HL-60/S4 treated with retinoic acid at 250 ng/mL for 4 days and 3 days (cell line): ENCODE results near the gene BACH2.

ENCODE experiments used
- in situ Hi-C: fragments of 300-500 bp; cut with MboI; formaldehyde crosslinking; loops from 2 replicates; pipeline ENCODE4 v1.7.0; 2022; ENCODE audit warnings: low sequenced_read_pairs

BACH2 gene

DNA sequence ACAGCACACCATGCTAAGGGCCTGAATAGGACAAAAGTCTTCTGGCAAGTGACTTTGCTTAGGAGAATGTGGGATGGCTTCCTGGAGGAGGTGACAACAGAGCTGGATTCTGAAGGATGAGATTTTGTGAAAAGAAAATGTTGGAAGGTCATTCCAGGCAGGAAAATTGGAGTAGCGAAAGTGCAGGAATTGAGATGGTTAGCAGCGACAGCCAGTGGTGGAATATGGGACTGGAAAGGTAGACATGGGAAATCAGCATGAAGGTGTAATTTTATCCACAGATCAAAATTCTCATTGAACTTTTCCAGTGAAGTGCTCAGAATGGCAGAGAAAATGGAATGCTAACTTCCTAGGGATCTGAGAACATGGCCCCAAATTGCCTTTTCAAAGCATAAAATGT lies 5.7 kb upstream of the BACH2 start:
- in situ Hi-C loops: no loop called here

DNA sequence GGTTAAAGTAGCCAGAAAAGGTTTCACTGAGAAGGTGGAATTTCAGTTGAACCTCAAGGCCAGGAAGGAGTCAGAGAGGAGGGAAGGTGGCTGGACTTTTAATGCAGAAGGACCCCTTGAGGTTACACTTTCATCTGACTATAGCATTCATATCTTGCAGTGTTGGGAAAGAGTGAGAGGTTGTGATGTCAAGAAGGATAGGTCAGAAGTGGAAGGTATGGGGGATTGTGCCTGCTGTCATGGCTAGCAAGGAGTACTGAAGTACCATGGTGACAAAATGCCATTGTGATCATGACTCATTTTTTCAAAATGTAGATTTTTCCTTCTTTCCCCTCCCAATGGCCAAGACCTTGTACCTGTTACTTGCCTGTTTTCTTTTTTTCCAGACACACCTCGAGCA lies 5.2 kb upstream of the BACH2 start:
- in situ Hi-C loops: no loop called here

DNA sequence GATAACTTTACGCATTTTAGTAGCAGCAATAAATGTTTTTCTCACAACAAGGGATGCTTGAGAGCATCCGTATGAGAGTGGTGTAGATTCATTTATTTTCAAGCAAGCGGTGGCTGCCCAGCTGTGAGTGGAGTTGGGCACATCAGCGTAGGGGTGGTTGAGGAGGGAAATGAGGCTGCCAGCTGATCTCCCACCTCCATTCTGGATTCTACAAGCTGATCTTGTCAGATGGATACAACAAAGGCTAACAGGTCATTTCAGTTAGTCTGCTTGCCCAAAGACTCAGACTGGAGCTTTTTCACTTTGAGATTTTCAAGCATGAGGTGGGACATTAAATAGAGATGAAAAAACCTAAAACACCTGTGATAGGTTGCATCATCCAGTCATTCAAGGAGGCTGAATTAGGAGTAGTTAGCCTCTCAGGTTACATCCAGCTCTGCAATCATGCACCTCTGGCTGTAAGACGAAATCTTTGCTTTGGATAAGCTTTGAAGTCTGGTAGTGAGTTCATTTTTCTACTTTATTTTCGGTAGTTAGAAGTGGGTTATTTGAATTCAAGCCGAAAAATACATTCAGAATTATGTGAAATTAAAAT lies 1.9 kb upstream of the BACH2 start:
- in situ Hi-C loops: no loop called here

DNA sequence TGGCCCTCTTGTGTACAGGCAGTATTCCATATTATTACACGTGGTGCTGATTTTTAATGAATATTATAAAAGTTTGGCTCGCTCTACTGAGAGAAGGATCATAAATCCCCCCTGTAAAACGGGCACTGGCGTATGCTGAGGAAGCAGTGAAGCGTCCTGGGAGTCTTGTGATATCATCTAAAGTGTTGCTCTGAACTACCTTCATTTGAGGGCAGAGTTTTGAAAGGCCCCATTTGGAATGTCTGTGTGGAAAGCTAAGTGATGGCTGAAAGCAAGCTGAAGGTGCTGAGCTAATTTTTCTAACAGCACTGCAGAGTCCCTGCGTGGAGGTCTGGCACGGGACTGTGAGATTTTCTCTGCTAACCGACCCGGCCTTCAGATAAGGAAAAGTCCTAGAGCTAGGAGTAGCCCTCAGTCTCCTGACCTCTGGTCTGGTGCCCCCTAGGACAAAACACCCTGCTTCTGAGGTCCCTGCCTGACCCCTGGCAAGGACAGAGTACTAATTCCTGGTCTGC lies 1.3 kb upstream of the BACH2 start:
- in situ Hi-C loops: no loop called here

DNA sequence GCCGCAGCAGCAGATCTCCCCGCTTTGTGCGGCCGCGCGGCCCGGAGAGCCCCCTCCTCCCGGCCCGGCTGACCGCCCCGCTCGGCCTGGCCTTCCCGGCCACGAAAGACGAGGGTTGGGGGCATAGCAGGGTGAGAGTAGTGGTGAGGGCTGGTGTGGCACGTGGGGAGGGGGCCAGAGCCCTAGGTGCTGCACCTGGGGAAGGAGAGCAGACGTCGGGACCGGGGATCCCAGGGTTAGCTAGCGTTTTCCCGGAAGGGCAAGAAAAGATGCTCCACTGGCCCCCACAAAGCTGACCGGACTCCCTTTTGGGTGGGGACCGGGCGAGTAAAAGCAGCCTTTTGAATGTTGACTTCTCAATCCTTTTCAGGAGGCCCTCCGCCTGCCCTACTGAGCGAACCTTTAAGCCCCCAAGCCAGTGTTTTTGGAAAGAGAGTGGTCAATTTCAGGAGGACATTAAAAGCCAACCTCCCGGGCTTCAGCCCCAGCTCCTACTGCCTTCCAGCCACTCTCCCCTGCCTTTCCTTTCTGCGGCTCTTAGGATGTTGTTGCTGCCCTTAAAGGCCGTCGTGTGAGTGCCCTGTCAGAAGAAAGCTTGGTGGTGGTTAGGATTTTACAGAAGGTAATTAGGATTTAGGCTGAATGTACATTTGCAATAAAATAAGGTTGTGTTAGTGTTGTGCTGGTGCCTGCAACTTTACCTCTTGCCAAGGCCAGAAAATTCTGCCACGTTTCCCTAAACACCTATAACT lies 648 bp upstream of the BACH2 start:
- in situ Hi-C loops: no loop called here

DNA sequence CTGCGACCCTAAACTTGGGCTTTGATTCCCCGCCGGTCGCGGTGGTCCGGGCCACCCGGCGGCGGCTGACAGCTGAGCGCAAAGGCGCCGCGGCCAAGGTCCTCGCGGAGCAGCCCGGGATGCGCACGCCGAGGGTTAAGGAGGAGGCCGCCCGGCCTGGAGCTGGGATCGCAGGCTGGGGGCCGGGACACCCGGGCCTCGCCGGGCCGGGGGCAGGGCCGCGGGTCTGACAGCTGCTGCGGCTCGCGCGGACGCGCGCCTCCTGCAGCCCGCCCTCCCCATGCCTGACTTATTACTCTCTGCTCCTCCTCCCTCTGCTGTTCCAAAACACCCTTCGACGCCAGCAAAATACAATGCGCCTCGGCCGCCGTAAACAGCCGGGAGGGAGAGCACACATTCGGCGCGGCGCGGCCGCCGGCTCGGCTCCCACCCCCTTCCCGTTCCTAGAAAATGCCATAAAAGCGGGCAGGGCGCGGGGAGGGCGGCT lies 746 bp downstream of the BACH2 start:
- in situ Hi-C loops: no loop called here

DNA sequence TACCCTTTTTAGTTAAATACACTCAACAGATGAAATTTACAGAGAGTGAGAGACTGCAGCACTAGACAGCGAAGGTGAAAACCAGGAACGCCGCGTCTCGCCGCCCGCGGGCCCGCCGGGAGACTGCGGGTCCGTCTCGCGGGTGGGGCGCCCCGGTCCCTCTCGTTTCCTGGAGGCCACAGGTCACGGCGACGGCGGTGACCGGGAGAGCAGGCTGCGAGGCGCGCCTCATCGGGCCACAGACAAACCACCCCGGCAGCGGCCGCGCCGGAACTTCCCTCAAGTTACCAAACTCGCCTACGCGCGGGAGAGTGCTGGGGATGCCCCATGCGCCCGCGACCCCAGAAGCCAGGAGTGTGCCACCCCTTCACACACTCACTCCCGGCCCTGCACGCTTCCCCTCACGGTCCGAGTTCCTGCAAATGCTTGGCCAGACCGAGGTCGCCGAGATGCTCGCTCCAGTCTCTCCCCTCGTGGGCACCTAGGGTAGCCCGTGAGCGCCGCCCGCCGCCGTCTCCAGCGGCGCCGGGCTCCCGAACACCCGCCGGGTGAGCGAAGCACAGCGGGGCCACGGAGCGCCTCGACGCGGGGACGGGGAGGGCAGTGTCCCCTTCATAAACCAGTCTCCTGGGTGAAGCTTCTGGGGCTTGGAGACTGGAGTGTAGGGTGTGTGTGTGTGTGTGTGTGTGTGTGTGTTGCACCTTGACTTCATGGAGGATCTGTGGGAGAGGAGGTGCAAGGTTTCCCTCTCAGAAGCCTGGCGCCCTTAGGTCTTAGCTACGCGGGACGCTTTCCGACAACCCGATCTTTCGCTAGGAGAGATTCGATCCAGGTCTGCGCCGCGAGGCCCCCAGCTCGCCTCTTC lies 1.4 kb downstream of the BACH2 start:
- in situ Hi-C loops: no loop called here

DNA sequence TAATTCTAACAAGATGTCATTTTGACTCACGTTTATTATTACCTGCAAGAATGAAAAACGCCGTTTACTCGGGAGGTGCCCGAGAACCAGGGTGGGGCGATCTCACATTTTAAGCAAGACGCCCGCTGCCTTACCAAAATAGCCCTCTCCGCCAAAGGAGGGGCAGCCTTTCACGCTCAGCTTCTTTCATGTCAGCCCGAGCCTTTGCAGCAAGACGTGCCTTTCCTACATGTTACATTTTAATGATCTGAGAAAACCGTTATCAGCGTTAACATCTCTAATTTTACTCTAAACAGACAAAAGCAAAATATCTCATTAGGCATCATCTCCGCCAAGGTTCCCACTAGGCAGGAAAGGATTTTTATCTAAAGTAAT lies 2.0 kb downstream of the BACH2 start:
- in situ Hi-C loops: no loop called here

DNA sequence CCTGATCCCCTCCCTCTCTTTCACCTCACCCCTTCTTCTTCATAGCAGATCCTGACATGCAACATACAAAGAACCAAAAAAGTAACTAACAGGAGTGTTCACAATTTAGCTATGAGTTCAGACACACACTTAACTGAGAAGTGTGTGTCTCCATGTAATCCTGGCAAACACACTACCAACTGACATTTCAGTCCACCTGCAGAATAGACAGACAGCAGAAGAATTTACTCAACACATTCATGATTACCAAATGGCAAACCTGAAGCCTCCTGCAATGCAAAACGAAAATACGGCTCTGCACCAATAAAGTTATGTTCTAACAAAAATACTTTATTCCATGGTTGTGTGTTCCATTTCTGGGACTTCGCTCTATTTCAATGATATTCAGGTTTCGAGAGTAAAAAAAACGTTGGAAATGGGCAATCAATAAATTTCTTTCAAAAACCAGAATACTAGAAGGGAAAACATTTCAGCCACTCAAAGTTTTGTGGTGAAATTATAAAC lies 2.6 kb downstream of the BACH2 start:
- in situ Hi-C loops: no loop called here

DNA sequence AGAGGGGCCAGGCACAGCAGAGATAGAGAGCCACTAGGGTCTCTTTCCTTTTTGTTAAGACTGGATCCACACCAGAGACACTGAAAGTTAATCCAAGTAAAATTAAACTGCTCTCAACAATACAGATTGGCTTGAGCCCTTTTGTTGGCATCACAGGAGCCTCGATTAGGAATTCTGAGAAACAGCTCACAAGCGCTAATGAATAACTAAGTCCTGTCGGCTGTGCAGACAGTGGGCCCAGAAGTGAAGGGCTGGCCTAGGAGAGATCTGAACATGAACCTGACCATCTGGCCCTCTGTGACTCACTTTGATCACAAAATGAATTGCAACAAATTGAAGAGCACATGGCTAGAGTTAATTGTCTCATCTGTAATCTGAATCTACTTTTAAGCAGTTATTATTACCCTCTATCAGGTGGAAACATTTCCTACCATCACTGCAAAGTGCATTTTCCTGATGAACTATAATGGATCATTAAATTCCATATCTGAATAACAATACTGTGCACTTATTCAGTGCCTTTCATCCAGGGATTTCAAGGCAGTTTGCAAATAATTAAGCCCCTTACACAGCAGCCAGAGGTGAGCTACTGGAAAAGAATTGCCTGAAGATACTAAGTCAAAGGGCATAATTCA lies 3.2 kb downstream of the BACH2 start:
- in situ Hi-C loops: no loop called here

DNA sequence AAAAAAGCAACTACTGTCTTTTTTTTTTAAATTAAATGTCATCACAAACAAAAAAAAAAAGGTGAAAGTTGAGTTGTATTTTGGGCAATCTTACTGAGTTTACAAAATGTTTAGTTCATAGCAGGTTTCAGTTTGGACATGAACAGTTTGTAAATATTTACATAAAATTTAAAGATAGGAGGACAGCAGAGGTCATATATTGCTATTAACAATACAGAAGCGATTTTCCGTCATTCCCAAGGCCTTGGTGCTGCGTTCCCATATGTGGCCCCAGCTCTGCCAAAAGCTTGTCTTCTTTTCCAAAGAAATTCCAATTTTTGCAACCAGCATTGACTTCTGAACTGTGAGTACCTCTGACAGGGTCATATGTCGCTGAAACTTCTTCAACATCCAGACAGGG lies 5.1 kb downstream of the BACH2 start:
- in situ Hi-C loops: no loop called here

DNA sequence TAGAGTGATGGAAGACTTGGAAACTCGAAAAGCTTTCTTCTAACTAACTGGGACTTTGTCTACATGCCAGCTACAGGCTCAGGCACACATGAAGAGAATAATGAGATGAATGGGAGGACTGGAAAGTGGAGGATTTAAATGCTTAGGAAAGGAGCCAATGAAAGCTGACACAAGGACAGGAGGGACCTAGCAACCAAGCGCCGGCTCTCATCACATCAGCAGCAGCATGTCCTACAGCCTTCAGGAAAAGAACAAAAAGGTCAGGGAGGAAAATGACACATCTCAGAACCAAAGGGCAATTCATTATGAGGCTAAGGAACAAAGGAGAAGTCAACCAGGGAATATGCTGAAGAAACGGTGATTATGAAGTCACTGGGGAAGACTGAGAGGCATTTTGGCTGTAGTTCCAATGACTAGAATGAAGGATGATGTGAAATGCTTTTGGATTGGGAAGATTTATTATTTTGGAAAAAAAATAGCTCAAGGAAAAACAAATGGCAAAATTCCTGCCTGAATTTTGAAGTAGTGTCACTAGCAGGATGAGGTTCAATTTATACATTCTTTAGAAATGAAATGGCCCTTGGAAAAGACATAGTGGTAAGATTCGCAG lies 5.7 kb downstream of the BACH2 start:
- in situ Hi-C loops: no loop called here

DNA sequence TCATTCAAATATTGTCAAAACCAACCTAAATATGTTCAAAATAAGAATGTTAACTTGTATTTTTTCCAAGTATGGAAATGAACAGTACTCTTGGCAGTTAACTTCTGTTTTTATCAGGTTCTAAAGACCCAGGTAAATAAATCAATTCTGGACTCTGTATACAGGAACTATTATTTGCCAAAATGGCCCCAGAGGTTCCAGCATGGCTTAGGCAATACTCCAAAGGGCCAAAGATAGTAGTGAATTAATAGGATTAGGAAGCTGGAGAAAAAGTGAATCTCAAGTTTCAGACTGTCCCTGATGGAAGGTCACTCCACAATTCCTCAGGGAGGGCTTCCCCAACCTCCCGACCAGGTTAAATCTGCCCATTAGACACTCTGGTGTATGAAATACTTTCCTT lies 6.7 kb downstream of the BACH2 start:
- in situ Hi-C loops: no loop called here

DNA sequence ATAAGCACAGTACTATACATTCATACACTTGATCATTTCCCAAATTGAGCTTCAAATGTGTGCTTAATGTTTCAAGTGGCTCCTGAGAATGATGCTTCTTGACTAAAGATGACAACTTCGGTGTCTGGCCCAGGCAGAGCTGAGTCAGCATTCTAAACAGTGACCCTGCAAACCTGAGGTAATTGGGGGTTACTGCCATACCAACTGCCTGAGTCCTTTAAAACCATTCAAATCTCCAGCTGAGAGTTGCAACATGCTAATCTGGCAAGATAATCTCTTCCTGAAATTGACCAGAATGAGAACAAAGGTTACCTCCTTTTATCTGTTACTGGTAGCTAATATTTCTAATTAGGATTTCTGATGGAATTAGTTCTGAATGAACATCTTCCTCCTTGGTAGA lies 8.2 kb downstream of the BACH2 start:
- in situ Hi-C loops: no loop called here

DNA sequence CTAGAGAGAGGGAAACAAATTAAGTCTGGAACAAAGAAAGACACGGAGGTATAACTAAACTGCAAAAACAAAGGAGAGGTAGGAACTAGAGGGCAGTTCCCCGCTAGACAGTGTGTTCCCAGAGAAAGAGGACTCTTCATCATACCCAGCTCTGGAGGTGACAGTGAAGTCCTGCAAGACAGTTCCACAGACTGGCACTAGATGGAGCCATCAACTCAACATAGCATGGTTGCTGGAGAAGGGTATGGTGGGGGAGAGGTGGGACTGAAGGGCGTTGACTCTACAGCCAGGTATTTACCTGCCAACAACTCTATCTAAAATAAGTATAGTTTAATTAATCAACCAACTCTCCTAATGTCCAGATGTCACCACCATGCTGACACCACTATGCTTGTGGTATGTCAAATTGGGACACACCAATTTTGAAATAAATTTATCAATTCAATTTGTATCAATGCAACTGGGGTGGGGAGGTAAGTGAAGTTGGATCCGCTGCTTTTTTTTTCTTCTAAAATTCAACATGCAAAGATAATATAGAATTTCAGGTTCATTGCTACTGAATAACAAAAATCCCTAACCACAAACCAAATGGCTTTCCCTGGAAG lies 9.7 kb downstream of the BACH2 start:
- in situ Hi-C loops: no loop called here

DNA sequence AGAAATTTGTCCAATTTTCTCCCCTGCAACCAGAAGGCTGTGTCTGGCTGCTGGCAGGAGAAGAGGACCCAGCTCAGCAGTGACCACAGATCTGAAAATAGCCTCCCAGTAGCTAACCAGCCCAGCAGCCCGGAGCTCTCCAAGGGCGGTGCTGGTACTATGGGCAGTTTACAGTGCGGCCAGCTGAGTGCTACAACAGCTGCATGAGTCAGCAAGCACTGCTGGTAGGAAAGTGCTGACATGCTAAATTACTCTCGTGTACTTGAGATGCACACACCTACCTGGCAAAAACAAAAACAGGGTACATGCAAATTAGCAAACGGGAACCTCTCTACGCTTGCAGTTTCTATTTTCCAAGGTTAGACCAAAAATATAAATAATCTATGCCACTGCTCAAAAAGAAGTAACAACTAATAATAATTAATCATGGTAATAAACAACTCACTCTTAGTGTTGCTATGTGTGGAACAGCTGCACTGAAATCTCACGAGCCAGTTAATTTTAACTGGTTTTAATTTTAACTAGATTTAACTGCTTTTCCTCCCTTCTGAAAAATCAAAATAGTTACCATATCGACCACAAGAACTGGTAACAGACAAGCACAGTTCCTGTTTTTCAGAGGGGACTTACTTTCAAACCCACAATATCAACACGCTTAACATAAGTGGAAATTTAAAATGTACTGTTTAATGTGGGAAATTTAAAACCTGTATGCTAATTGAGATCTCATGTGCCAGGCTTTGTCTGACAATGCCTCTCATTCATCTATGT lies 10.8 kb downstream of the BACH2 start:
- in situ Hi-C loops: no loop called here

DNA sequence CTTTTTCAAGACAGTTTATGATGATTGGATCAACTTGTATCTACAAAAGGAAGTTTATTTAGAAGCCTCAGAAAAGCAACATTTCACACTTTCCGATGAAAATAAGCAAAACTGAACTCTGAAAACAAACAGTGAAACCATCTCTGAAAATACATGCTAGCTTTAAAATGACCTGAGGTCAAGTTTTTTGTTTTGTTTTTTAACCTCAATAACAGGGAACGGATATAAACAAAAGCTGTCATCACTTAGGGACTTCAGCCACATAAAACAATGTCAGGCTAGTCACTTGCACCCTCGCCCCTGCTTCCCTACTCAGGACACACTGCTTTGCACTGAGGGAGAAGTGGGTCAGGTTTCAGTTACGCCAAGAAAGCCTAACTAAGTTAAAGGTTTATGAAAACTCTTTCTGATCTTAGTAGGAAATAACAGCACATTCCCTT lies 11.6 kb downstream of the BACH2 start:
- in situ Hi-C loops: no loop called here

DNA sequence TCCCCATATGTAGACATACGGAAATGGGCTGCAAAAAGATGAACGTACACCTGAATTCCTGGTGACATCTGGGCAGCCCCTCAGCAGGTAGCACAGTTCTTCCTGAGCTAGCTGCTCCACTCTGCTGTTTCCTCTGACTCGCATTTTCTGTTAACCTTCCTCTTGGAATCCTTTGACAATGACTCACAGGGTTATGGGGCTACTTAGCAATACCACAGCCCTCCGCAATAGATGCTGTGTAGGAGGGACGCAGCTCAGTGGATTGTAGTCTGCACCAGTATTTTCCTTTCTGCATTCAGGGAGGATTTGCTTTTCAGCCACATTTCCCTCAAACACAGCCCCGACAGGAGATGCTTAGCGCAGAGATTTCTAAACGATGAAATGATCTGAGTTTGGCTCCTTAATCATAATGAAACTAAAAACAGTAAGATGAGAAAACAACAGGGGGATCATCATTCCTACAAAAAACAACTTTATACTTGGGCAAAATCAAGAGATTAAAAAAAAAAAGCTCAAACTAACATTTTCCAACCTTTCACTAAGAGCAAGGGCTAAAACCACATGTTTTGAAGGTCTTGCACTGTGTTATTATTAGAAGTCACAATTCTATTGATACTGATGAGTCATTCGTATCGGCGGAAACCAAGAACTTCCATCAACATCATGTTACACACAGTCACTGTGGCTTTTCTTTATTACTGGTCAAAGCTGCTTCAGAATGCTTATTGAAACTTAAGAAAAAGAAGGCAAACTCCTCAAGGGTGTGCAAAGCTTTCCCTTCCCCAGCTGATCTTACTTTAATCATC lies 12.2 kb downstream of the BACH2 start:
- in situ Hi-C loops: no loop called here
